DOHH2 (cell line): ENCODE measurements around the gene MRPL36.

Experiments used
- H3F3A ChIP-seq: fragments of 200-600 bp; sonication (generic), shearing (Covaris generic); 2 replicates; pipeline ENCODE4 v1.6.0; 2016; ENCODE audit warnings: antibody characterized with exemption, mild to moderate bottlenecking; ENCODE audit not compliant: control insufficient read depth, insufficient read depth
- H3K27ac ChIP-seq: fragments of 200-600 bp; sonication (generic); 2 replicates; pipeline ENCODE4 v1.5.1; 2014; ENCODE audit warnings: low read depth, mild to moderate bottlenecking, low read length, moderate library complexity
- H3K27me3 ChIP-seq: fragments of 200-600 bp; sonication (generic); 2 replicates; pipeline ENCODE4 v1.6.1; 2014; ENCODE audit warnings: mild to moderate bottlenecking, low read length, mixed read lengths; ENCODE audit not compliant: control insufficient read depth
- H3K36me3 ChIP-seq: fragments of 200-600 bp; sonication (generic); 2 replicates; pipeline ENCODE4 v1.6.1; 2014; ENCODE audit warnings: mild to moderate bottlenecking, low read length, moderate library complexity, mixed read lengths; ENCODE audit not compliant: control insufficient read depth
- H3K4me1 ChIP-seq: fragments of 200-600 bp; sonication (generic); 2 replicates; pipeline ENCODE4 v1.6.1; 2014; ENCODE audit warnings: mild to moderate bottlenecking, low read length, mixed read lengths; ENCODE audit not compliant: control insufficient read depth
- H3K4me2 ChIP-seq: fragments of 200-600 bp; sonication (generic); 2 replicates; pipeline ENCODE4 v1.6.0; 2014; ENCODE audit warnings: mild to moderate bottlenecking, low read length, moderate library complexity
- H3K4me3 ChIP-seq: fragments of 200-600 bp; sonication (generic); 2 replicates; pipeline ENCODE4 v1.5.1; 2014; ENCODE audit warnings: mild to moderate bottlenecking, low read length, mixed read lengths
- H3K79me2 ChIP-seq: fragments of 200-600 bp; sonication (generic); 2 replicates; pipeline ENCODE4 v1.6.1; 2014; ENCODE audit warnings: mild to moderate bottlenecking, low read length, mixed read lengths; ENCODE audit not compliant: control insufficient read depth
- H3K9me2 ChIP-seq: fragments of 200-600 bp; sonication (generic); replicated peaks from 2 replicates; pipeline ENCODE4 v1.6.1; 2014; ENCODE audit warnings: mild to moderate bottlenecking, low read length, mixed read lengths; ENCODE audit not compliant: control insufficient read depth
- H3K9me3 ChIP-seq: fragments of 200-600 bp; sonication (generic); 2 replicates; pipeline ENCODE4 v1.6.1; 2014; ENCODE audit warnings: antibody characterized with exemption, low read length, mixed read lengths; ENCODE audit not compliant: control insufficient read depth, insufficient read depth
- H4K20me1 ChIP-seq: fragments of 200-600 bp; sonication (generic); 2 replicates; pipeline ENCODE4 v1.6.0; 2014; ENCODE audit warnings: low read depth, mild to moderate bottlenecking, antibody characterized with exemption, low read length, moderate library complexity; ENCODE audit not compliant: control insufficient read depth, insufficient read depth
- EZH2phosphoT487 ChIP-seq: fragments of 200-600 bp; sonication (generic); IDR thresholded peaks from 2 replicates; pipeline ENCODE4 v1.6.1; 2017; ENCODE audit warnings: borderline replicate concordance, mild to moderate bottlenecking, antibody characterized with exemption, low read length, moderate library complexity, mixed read lengths
- TF ChIP-seq, protein P1 (sequence below): fragments of 200-600 bp; sonication (generic); IDR thresholded peaks from one replicate; pipeline ENCODE4 v1.5.1; 2014; ENCODE audit warnings: antibody characterized with exemption, mild to moderate bottlenecking, low read depth, low read length; ENCODE audit not compliant: poor library complexity, severe bottlenecking

MRPL36 gene

DNA sequence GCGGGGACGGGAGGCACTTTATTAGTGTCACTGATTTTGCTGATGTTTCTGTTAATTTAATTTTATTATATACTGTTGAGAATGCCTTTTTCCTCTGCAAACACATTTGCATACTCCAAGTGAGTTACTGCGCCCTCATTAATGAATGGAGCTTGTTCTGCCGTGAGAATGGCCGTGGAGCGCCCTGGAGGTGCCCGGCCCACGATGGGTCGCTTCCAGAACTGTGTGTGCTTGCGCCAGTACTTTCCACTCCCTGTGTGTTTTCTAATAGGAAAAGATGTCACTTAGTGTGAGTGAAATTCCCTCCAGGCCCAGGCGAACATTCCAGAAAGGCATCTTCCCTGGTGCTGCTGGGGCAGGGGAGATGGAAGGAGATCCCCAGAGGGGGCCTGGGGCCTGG lies 31.6 kb upstream of the MRPL36 start:
- no peak overlapping the region for H3K4me3 ChIP-seq
- no peaks in the 10 kb centered on the region for H4K20me1 ChIP-seq
- H3F3A ChIP-seq: peaks cover 2% of the 10 kb centered on the region; the same call in 1 of the 2 replicates
- H3K4me2 ChIP-seq: no peak overlapping the region
- no peaks in the 10 kb centered on the region for H3K27me3 ChIP-seq
- no peaks in the 10 kb centered on the region for H3K9me3 ChIP-seq
- TF ChIP-seq, protein P1, sequence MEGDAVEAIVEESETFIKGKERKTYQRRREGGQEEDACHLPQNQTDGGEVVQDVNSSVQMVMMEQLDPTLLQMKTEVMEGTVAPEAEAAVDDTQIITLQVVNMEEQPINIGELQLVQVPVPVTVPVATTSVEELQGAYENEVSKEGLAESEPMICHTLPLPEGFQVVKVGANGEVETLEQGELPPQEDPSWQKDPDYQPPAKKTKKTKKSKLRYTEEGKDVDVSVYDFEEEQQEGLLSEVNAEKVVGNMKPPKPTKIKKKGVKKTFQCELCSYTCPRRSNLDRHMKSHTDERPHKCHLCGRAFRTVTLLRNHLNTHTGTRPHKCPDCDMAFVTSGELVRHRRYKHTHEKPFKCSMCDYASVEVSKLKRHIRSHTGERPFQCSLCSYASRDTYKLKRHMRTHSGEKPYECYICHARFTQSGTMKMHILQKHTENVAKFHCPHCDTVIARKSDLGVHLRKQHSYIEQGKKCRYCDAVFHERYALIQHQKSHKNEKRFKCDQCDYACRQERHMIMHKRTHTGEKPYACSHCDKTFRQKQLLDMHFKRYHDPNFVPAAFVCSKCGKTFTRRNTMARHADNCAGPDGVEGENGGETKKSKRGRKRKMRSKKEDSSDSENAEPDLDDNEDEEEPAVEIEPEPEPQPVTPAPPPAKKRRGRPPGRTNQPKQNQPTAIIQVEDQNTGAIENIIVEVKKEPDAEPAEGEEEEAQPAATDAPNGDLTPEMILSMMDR: no peak
- TF ChIP-seq EZH2phosphoT487: no peak
- no peaks in the 10 kb centered on the region for H3K9me2 ChIP-seq
- H3K4me1 ChIP-seq: no peaks in the 10 kb centered on the region; the same call in 1 of the 2 replicates
- no peaks in the 10 kb centered on the region for H3K79me2 ChIP-seq
- no peak overlapping the region for H3K27ac ChIP-seq
- H3K36me3 ChIP-seq: peaks cover 5% of the 10 kb centered on the region; the same call in 1 of the 2 replicates

DNA sequence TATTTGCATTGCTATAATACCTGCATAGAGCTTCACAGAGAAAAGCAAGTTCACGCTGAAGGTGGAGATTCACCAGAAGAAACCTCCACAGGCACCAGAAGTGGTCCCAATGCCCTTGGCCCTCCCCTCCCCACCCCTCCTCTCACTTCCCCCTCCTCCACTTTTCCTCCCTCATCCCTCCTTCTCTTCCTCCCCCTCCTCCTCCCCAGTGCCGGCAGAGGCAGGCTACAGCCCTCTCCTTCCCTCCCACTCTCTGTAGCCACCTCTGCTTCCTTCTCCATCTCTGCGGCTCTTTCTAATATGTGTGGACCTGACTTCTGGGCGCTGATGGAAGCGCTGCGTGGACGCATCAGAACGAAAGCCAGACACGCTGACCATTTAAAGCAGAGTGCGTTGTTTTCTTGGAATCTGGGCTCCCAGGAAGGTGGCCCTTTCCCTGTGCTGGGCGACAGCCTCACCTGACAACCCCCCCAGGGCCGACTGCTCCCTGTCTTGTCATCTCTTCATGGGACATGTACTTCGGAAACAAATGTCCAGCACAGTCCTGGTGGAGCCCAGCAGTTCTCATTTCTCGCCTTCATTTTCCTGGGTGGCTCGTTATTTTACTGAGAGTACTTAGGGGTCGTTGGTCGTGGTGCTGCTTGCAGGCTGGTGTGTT lies 31.1 kb upstream of the MRPL36 start:
- no peak overlapping the region for H3K4me3 ChIP-seq
- H3K9me2 ChIP-seq: no peaks in the 10 kb centered on the region
- H3K4me2 ChIP-seq: no peak overlapping the region
- H3F3A ChIP-seq: peaks cover 2% of the 10 kb centered on the region; the same call in 1 of the 2 replicates
- H4K20me1 ChIP-seq: no peaks in the 10 kb centered on the region
- TF ChIP-seq, protein P1: no peak
- TF ChIP-seq EZH2phosphoT487: no peak
- no peaks in the 10 kb centered on the region for H3K9me3 ChIP-seq
- peaks cover 10% of the 10 kb centered on the region; the same call in 1 of the 2 replicates for H3K36me3 ChIP-seq
- no peak overlapping the region for H3K27ac ChIP-seq
- no peaks in the 10 kb centered on the region; the same call in 1 of the 2 replicates for H3K4me1 ChIP-seq
- H3K79me2 ChIP-seq: no peaks in the 10 kb centered on the region
- H3K27me3 ChIP-seq: no peaks in the 10 kb centered on the region

DNA sequence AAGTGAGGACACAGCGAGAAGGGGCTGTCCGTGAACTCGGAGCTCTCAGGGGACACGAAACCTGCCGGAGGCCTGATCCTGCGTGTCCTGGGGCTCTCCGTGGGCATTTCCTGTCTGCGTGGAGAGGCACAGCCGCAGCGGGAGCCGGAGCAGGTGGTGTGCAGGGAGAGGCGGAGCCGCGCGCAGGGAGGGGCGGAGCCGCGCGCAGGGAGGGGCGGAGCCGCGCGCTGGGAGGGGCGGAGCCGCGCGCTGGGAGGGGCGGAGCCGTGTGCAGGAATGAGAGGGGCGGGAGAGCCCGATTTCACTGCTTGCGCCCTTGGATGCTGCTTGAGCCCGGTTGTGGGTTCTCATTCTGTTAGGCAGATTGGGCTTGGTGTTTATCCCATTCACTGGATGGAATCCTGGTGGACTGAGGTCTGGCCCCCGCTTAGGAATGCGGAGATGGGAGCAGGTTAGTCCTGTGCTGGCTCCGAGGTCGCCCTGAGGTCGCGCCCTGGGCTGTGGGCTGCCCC lies 28.3 kb upstream of the MRPL36 start:
- Histone ChIP-seq H3K27ac (no peak overlapping the region), H3F3A (peaks cover 2% of the 10 kb centered on the region; the same call in 1 of the 2 replicates), H3K4me3 (no peak overlapping the region), H3K4me2 (no peak overlapping the region), H3K79me2 (no peaks in the 10 kb centered on the region), H3K27me3 (no peaks in the 10 kb centered on the region), H3K36me3 (peaks cover 24% of the 10 kb centered on the region; the same call in 1 of the 2 replicates), H3K9me3 (no peaks in the 10 kb centered on the region), H3K4me1 (no peaks in the 10 kb centered on the region; the same call in 1 of the 2 replicates), H3K9me2 (no peaks in the 10 kb centered on the region), H4K20me1 (no peaks in the 10 kb centered on the region)
- TF ChIP-seq EZH2phosphoT487: no peak
- TF ChIP-seq, protein P1: no peak
